KMS-11 (cell line): ENCODE data around the gene DVL3.

ENCODE experiments used
- H2AFZ ChIP-seq: fragments of 200-600 bp; sonication (generic); 2 replicates; pipeline ENCODE4 v1.6.1; 2016; ENCODE audit warnings: antibody characterized with exemption, mixed run types, low read depth
- H3K27ac ChIP-seq: fragments of 200-600 bp; sonication (generic); 2 replicates; pipeline ENCODE4 v1.6.1; 2016; ENCODE audit warnings: mild to moderate bottlenecking, mixed run types
- H3K27me3 ChIP-seq: fragments of 200-600 bp; sonication (generic); 2 replicates; pipeline ENCODE4 v1.6.1; 2017; ENCODE audit warnings: mild to moderate bottlenecking, low read depth, mixed run types, moderate library complexity; ENCODE audit not compliant: insufficient read depth
- H3K36me3 ChIP-seq: fragments of 200-600 bp; sonication (generic); 2 replicates; pipeline ENCODE4 v1.6.1; 2017; ENCODE audit warnings: mild to moderate bottlenecking, mixed run types; ENCODE audit not compliant: insufficient read depth
- H3K4me1 ChIP-seq: fragments of 200-600 bp; sonication (generic); 2 replicates; pipeline ENCODE4 v1.6.1; 2016; ENCODE audit warnings: mild to moderate bottlenecking, low read depth, mixed run types; ENCODE audit not compliant: poor library complexity, severe bottlenecking
- H3K4me2 ChIP-seq: fragments of 200-600 bp; sonication (generic); 2 replicates; pipeline ENCODE4 v1.7.0; 2016; ENCODE audit warnings: mild to moderate bottlenecking, mixed run types
- H3K4me3 ChIP-seq: fragments of 200-600 bp; sonication (generic); IDR thresholded peaks from 2 replicates; pipeline ENCODE4 v1.6.1; 2017; ENCODE audit warnings: low read depth, low read length, mixed read lengths; ENCODE audit not compliant: insufficient read depth
- H3K79me2 ChIP-seq: fragments of 200-600 bp; sonication (generic); 2 replicates; pipeline ENCODE4 v1.6.1; 2016; ENCODE audit warnings: low read depth, mixed run types; ENCODE audit not compliant: insufficient read depth
- H3K9ac ChIP-seq: fragments of 200-600 bp; sonication (generic); 2 replicates; pipeline ENCODE4 v1.6.1; 2016; ENCODE audit warnings: mild to moderate bottlenecking, mixed run types
- H4K20me1 ChIP-seq: fragments of 200-600 bp; sonication (generic); 2 replicates; pipeline ENCODE4 v1.6.1; 2016; ENCODE audit warnings: mild to moderate bottlenecking, mixed run types; ENCODE audit not compliant: insufficient read depth
- TF ChIP-seq, protein P1 (sequence below): fragments of 200-600 bp; sonication (generic); conservative IDR thresholded peaks from 2 replicates; pipeline ENCODE4 v1.6.1; 2017; ENCODE audit warnings: low read depth, mild to moderate bottlenecking, antibody characterized with exemption, low read length, moderate library complexity, mixed read lengths

Gene DVL3

DNA sequence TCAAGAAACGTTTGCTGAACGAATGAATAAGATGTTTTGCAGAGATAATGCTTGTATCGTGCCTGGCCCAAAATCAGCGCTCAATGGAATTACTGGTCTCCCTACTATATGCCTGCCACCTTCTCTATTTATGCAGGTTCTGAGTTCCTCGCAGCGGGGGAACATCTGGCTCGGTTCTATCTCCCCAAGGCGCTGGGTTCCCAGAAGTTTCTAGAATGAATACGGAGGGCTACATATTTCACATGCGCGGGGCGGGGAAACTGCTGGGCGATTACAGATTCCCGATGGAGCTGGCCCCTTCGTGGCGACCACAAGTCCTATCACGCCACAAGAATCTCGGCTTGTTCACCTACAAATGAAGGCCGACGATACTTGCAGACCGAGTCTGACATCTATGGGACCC, 20.4 kb upstream of the DVL3 start:
- Histone ChIP-seq H2AFZ (peak overlapping the region; percentile 94), H3K27me3 (no peaks in the 10 kb centered on the region), H3K9ac (peak overlapping the region; percentile 91), H3K4me2 (peak overlapping the region; percentile 88), H3K4me3 (peak overlapping the region; percentile 74), H3K79me2 (peaks cover 40% of the 10 kb centered on the region), H3K27ac (peak overlapping the region; percentile 71), H3K36me3 (no peaks in the 10 kb centered on the region), H3K4me1 (peaks cover 24% of the 10 kb centered on the region), H4K20me1 (no peaks in the 10 kb centered on the region)
- TF ChIP-seq, protein P1, sequence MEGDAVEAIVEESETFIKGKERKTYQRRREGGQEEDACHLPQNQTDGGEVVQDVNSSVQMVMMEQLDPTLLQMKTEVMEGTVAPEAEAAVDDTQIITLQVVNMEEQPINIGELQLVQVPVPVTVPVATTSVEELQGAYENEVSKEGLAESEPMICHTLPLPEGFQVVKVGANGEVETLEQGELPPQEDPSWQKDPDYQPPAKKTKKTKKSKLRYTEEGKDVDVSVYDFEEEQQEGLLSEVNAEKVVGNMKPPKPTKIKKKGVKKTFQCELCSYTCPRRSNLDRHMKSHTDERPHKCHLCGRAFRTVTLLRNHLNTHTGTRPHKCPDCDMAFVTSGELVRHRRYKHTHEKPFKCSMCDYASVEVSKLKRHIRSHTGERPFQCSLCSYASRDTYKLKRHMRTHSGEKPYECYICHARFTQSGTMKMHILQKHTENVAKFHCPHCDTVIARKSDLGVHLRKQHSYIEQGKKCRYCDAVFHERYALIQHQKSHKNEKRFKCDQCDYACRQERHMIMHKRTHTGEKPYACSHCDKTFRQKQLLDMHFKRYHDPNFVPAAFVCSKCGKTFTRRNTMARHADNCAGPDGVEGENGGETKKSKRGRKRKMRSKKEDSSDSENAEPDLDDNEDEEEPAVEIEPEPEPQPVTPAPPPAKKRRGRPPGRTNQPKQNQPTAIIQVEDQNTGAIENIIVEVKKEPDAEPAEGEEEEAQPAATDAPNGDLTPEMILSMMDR: no peak

DNA sequence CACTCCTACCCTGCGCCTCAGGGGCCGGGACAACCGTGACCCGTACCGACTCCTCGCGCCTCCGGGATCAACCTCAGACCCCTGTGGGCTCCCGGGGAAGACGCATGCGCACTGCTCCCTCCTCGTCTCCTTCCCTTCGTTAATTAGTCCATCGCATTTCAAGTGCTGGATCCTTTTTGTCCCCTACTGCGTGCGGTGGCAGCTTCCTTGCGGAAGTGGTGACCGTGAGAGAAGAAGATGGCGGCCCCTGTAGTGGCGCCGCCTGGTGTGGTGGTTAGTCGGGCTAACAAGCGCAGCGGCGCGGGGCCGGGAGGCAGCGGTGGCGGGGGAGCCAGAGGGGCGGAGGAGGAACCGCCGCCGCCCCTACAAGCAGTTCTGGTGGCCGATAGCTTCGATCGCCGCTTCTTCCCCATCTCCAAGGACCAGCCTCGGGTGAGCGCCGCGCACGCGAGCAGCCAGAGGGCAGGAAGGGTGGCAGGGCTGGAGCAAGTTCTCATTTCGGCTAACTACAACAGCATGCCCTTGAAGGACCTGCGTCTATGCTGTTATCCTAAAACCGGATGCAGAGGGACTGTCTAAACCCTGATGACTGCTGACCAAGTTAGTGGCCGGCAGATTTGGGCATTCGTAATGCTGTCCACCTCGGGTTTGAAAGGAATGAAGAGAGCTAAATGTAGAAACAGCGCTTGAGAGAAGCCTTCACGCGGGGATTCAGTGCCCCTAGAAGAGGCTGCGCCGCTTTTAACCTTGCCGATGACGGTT, 19.8 kb upstream of the DVL3 start, which contains the start of gene EIF2B5:
Gene EIF2B5, plus strand, starts transcription at position 210 of the 762 bp plus-strand sequence. Its CDS starts 28 bp downstream, at position 238.
- Histone ChIP-seq H3K4me3 (peak within 1 kb of the TSS; percentile 74), H3K9ac (peak within 1 kb of the TSS; percentile 91), H3K27ac (peak within 1 kb of the TSS; percentile 71), H4K20me1 (no peaks in the 10 kb centered on the region), H3K4me1 (peaks cover 24% of the 10 kb centered on the region), H3K79me2 (peaks cover 44% of the 10 kb centered on the region), H3K27me3 (no peaks in the 10 kb centered on the region), H2AFZ (peak within 1 kb of the TSS; percentile 94), H3K36me3 (no peaks in the 10 kb centered on the region), H3K4me2 (peak within 1 kb of the TSS; percentile 88)
- TF ChIP-seq, protein P1: 0 out of 2 replicates have a peak, but pooled peaks have one; percentile 32

DNA sequence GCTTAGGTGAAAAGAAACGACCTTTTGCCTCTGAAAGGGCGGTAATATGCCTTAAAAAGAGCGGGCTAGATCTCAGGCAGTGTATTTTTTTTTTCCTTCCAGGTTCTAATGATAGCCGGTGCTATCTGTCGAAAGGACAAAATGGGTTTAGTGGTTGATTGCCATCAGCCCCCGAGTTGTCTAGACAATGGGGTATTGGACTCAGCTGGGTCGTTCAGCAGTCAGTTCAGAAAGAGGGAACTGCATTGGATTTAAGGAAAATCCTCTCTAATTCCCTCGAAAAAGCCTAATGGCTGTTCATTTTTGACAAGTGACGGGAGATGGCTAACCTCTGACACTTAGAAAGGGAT, 19.3 kb upstream of the DVL3 start:
- H2AFZ ChIP-seq: peak overlapping the region; percentile 94
- no peaks in the 10 kb centered on the region for H4K20me1 ChIP-seq
- H3K36me3 ChIP-seq: no peaks in the 10 kb centered on the region
- TF ChIP-seq, protein P1: no peak
- peak overlapping the region; percentile 88 for H3K4me2 ChIP-seq
- H3K4me1 ChIP-seq: peaks cover 24% of the 10 kb centered on the region
- H3K27ac ChIP-seq: peak overlapping the region; percentile 71
- H3K4me3 ChIP-seq: peak overlapping the region; percentile 71
- no peaks in the 10 kb centered on the region for H3K27me3 ChIP-seq
- H3K9ac ChIP-seq: peak overlapping the region; percentile 91
- peaks cover 47% of the 10 kb centered on the region for H3K79me2 ChIP-seq

DNA sequence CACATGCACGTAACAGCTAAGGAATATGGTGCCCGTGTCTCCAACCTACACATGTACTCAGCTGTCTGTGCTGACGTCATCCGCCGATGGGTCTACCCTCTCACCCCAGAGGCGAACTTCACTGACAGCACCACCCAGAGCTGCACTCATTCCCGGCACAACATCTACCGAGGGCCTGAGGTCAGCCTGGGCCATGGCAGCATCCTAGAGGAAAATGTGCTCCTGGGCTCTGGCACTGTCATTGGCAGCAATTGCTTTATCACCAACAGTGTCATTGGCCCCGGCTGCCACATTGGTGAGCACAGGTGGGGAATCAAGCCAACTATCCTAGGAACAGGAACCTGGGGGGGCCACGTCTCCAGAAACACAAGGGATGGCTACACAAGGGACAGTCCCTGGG, 14.7 kb upstream of the DVL3 start:
- Histone ChIP-seq H3K4me1 (peaks cover 15% of the 10 kb centered on the region), H3K9ac (no peak overlapping the region), H3K27ac (no peak overlapping the region), H4K20me1 (no peaks in the 10 kb centered on the region), H3K4me2 (no peak overlapping the region), H3K27me3 (no peaks in the 10 kb centered on the region), H3K79me2 (peaks cover 48% of the 10 kb centered on the region), H3K36me3 (peaks cover 14% of the 10 kb centered on the region; the same call in 1 of the 2 replicates), H2AFZ (no peak overlapping the region), H3K4me3 (no peak overlapping the region)
- TF ChIP-seq, protein P1: no peak
